ENCODE results near the gene NSRP1.

DNA sequence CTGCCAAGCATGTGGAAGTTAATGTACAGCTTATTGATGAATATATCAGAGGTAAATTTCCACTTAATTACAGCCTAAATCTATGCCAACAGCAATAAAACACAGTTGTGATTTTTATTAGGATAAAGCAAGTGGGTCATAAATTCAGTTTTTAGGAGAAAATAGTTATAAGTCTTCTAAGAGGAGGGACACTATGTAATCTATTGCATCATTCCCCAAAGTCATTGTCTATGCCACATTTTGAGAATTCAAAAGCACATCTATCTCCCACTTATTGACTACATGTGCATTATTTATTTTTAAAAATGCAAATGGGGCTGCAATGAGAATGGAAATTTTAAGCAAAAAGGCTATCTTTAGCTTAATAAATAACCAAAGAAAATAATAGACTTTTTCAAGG is 23.7 kb upstream of the NSRP1 start:
- TF ChIP-seq YY1 (IDR thresholded peaks at IDR 0.05) (no peak), GABPA (IDR thresholded peaks at IDR 0.05 in 1 of 2, conservative IDR thresholded peaks at IDR 0.05 in 1 of 2) (no peak), CTCF (IDR thresholded peaks at IDR 0.05; ENCODE audit: low read depth, low read length, missing input control) (no peak), RAD21 (IDR thresholded peaks at IDR 0.05) (no peak), FOXA1 (IDR thresholded peaks at IDR 0.05) (no peak), ZBTB33 (IDR thresholded peaks at IDR 0.05) (no peak), TAF1 (conservative IDR thresholded peaks at IDR 0.05) (no peak)
